Astrocyte of the cerebellum (primary cell): ENCODE measurements around the gene CSRP1.

Experiments
- DNase-seq: peaks from one replicate; pipeline ENCODE4 v3.0.0-alpha.2; 2011; ENCODE audit warnings: low read depth
- H3K4me3 ChIP-seq: 2 replicates; pipeline ENCODE4 v1.5.1; 2011; ENCODE audit warnings: mild to moderate bottlenecking, low read depth, low read length, moderate library complexity
- in situ Hi-C: cut with HindIII; loops from 2 replicates; pipeline ENCODE4 v1.10.0; 2017; ENCODE audit warnings: low sequenced_read_pairs
- TF ChIP-seq, protein P1 (sequence below): IDR thresholded peaks from 2 replicates; pipeline ENCODE4 v1.5.1; 2012; ENCODE audit warnings: low read length, low read depth, moderate library complexity, mild to moderate bottlenecking; ENCODE audit errors: missing control alignments

Gene CSRP1

DNA sequence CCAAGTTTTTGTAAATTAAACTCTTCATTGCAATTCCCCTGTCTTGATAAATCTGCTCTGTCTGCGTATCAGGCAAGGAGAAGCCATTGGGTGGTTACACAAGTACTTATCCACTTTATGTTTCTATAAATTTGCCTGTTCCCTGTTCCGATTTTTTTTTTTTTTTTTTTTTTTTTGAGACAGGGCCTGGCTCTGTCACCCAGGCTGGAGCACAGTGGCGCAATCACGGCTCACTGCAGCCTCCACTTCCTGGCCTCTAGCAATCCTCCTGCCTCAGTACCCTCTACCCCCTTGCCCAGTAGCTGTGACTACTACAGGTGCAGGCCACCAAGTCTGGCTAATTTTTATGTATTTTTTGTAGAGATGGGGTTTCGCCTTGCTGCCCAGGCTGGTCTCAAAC lies 11.1 kb upstream of the CSRP1 start:
- no peak for DNase-seq
- TF ChIP-seq, protein P1, sequence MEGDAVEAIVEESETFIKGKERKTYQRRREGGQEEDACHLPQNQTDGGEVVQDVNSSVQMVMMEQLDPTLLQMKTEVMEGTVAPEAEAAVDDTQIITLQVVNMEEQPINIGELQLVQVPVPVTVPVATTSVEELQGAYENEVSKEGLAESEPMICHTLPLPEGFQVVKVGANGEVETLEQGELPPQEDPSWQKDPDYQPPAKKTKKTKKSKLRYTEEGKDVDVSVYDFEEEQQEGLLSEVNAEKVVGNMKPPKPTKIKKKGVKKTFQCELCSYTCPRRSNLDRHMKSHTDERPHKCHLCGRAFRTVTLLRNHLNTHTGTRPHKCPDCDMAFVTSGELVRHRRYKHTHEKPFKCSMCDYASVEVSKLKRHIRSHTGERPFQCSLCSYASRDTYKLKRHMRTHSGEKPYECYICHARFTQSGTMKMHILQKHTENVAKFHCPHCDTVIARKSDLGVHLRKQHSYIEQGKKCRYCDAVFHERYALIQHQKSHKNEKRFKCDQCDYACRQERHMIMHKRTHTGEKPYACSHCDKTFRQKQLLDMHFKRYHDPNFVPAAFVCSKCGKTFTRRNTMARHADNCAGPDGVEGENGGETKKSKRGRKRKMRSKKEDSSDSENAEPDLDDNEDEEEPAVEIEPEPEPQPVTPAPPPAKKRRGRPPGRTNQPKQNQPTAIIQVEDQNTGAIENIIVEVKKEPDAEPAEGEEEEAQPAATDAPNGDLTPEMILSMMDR = no peak
- in situ Hi-C loops = loop anchor here (5.0 kb wide), 2 partner anchors 41 to 71 kb away; no protein-coding TSS in a partner anchor
- no peak overlapping the region for H3K4me3 ChIP-seq

DNA sequence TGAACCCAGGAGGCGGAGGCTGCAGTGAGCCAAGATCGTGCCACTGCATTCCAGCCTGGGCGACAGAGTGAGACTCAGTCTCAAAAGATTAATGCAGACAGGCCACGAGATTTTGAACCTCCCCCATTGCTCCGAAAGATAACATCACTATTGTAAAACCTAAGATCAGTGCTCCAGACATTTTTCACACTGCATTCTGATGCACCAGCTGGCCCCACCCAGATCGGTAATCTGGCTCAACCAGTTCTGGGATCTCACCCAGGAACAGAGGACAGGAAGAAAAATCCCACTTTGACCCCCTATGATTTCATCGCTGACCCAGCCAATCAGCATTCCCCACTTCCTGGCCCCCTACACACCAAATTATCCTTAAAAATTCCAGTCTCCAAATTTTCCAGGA lies 10.7 kb upstream of the CSRP1 start:
- in situ Hi-C loops = loop anchor here (5.0 kb wide), 2 partner anchors 40 to 70 kb away; no protein-coding TSS in a partner anchor
- DNase-seq = no peak
- H3K4me3 ChIP-seq = no peak overlapping the region
- TF ChIP-seq, protein P1 = no peak

DNA sequence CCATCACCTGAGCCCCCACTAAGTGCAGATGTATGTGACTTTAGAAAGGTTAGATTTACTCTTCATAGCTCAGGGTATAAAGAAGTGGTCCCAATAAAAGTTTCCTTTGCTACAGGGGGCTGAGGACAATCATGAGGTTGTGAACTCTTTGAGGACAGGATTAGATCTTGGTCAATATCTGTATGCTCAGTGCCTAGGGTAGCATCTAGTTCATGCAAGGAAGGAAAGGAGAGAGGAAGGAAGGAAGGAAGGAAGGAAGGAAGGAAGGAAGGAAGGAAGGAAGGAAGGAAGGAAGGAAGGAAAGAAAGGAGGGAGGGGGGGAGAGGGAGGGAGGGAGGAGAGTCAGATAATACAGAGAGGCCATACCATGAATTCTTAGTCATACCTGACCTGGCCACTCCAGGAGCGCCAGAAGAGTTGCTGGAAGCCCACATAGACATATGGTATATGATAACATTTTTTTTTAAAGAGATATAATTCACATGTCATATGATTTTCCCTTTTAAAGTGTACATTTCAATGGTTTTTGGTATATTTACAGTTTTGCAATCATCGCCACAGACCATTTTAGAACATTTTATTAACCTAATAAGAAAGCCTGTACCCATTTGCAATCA lies 9.7 kb upstream of the CSRP1 start:
- in situ Hi-C loops = loop anchor here (5.0 kb wide), 2 partner anchors 39 to 69 kb away; no protein-coding TSS in a partner anchor
- TF ChIP-seq, protein P1 = no peak
- DNase-seq = no peak
- no peak overlapping the region for H3K4me3 ChIP-seq

DNA sequence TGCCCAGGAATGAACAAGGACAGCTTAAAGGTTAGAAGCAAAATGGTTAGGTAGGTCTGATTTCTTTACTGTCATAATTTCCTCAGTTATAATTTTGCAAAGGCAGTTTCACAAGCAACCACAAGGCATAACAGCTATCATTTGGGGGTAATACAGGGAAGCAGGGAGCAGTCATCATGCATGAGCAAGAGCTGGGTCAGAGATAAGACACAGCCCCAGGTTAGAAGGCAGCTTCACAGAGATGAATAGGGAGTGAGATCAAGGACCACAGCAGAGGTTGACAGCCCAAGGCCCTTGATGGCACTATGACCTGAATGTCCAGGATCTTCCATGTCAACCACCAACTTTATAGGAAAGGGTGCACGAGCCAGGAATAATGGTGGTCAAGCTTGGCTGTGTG lies 9.0 kb upstream of the CSRP1 start:
- DNase-seq = no peak
- TF ChIP-seq, protein P1 = no peak
- H3K4me3 ChIP-seq = no peak overlapping the region
- in situ Hi-C loops = loop anchor here (5.0 kb wide), 2 partner anchors 39 to 69 kb away; no protein-coding TSS in a partner anchor

DNA sequence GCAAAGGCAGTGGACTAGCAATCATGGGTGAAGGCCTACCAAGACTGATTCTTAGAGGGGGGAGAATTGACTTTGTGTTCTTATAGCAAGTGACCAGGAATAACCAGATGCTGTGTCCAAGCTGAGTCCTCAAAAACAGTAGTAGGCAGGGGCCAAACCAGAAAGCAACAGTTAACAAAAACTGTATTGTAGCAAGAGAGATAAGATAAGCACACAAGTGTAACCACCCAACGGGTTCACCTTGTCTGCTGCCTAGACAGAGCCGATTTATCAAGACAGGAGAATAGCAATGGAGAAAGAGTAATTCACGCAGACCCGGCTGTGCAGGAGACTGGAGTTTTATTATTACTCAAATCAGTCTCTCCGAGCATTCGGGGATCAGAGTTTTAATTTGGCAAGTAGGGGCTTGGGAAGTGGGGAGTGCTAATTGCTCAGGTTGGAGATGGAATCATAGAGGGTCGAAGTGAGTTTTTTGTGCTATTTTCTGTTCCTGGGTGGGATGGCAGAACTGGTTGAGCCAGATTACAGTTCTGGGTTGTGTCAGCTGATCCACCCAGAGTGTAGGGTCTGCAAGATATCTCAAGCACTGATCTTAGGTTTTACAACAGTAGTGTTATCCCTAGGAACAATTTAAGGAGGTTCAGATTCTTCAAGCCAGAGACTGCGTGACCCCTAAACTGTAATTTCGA lies 8.3 kb upstream of the CSRP1 start:
- H3K4me3 ChIP-seq = no peak overlapping the region
- no peak for DNase-seq
- TF ChIP-seq, protein P1 = no peak
- in situ Hi-C loops = loop anchor here (5.0 kb wide), 2 partner anchors 38 to 68 kb away; no protein-coding TSS in a partner anchor

DNA sequence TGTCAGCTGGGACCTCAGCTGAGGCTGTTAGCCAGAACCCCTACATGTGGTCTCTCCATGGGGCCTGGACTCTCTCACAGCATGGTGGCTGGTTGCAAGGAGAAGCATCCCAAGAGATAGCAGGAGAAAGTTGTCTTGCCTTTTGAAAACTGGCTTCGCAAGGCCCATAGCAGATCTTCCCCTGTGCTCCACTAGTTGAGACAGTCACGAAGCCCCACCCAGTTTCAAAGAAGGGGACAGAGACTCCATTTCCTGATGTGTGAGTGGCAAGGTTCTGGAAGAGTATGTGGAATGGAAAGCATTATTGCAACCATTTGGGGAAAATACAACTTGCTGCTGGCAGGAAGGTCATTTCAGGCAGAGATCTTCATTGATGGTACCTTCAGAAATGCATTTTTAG lies 7.5 kb upstream of the CSRP1 start:
- TF ChIP-seq, protein P1 = no peak
- no peak overlapping the region for H3K4me3 ChIP-seq
- no peak for DNase-seq
- in situ Hi-C loops = no loop called here
